ENCODE data around the gene HSF2.
A peak's percentile ranks its signal among the peaks of the same experiment; 100 is the strongest.

Gene HSF2

GRCh38 chr6:122471107-122472021, 71.9 kb downstream of the HSF2 start, which contains the start of gene SERINC1:
TSS of gene SERINC1 (minus strand) at chr6:122471807. CDS start at chr6:122471737, 70 bp downstream.
- H3K27ac ChIP-seq, result peak within 1 kb of the TSS; percentile 91
- ChIA-PET POLR2A (ENCODE audit: low non-redundant PET) (no interaction called here), CTCF (no interaction called here)
- no peak for TF ChIP-seq CTCF (conservative IDR thresholded peaks at IDR 0.05; ENCODE audit: low read depth)
- peak; percentile 90 for DNase-seq (ENCODE audit: low spot score)

GRCh38 chr6:122472022-122472340, 72.5 kb downstream of the HSF2 start:
- TF ChIP-seq CTCF (conservative IDR thresholded peaks at IDR 0.05; ENCODE audit: low read depth), result no peak
- peak overlapping the region; percentile 91 for H3K27ac ChIP-seq
- DNase-seq (ENCODE audit: low spot score), result no peak
- CTCF ChIA-PET, result no interaction called here
- POLR2A ChIA-PET (ENCODE audit: low non-redundant PET), result no interaction called here

GRCh38 chr6:122476131-122476530, 76.7 kb downstream of the HSF2 start:
- no peak overlapping the region for H3K27ac ChIP-seq
- TF ChIP-seq CTCF (conservative IDR thresholded peaks at IDR 0.05; ENCODE audit: low read depth), result peak; percentile 58
- DNase-seq (ENCODE audit: low spot score), result peak; percentile 23
- ChIA-PET CTCF (no interaction called here), POLR2A (ENCODE audit: low non-redundant PET) (no interaction called here)

- CTCF ChIA-PET, result interaction anchor here (1.2 kb wide), 1 partner anchor 9 kb away, joined by 4 read pairs; no protein-coding TSS in a partner anchor
- no peak for TF ChIP-seq CTCF (conservative IDR thresholded peaks at IDR 0.05; ENCODE audit: low read depth)
- POLR2A ChIA-PET (ENCODE audit: low non-redundant PET), result no interaction called here
- no peak for DNase-seq (ENCODE audit: low spot score)
- no peak overlapping the region for H3K27ac ChIP-seq
These were observed 83.3 kb downstream of the HSF2 start for GRCh38 chr6:122482750-122483080.

Data from RWPE1 (cell line).